GM19324 (cell line): ENCODE measurements around the gene PSEN1.

Experiments used
- ATAC-seq: cut with Tn5 transposase; IDR thresholded peaks from one replicate; pipeline ENCODE4 v1.9.1; 2021; ENCODE audit warnings: mild to moderate bottlenecking, moderate library complexity; ENCODE audit not compliant: unreplicated experiment, low FRiP score

PSEN1 gene

DNA sequence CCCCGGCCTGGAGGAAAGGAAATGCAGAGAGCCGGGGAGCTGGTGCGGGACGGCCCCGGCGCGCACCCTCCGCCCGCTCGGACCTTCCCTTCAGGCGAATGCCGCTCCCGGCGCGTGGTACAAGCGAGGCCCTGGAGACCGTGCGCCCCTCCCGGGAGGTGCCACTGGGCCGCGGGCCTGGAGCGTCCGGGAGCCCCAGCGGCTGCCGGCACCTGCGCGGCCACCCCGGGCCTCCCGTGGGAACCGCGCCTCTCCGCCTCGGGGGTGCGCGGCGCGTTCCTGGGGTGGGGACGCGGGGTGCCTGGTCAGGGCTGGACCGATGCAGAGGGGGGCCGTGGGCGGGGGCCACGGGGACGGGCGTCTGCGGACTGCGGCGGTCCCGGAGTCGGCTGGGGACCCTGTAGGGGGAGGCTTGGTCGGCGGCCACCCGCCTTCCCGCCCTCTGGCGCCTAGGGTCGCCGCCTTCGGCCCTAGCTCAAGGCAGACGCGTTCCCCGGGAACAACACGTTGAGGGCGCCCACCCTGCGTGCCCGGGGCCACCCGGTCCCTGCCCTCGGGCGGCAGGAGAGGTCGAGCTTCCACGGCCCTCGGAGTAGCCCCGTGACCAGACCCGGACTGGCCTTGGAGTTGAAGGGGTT, 101.6 kb downstream of the PSEN1 start:
- no peak for ATAC-seq

DNA sequence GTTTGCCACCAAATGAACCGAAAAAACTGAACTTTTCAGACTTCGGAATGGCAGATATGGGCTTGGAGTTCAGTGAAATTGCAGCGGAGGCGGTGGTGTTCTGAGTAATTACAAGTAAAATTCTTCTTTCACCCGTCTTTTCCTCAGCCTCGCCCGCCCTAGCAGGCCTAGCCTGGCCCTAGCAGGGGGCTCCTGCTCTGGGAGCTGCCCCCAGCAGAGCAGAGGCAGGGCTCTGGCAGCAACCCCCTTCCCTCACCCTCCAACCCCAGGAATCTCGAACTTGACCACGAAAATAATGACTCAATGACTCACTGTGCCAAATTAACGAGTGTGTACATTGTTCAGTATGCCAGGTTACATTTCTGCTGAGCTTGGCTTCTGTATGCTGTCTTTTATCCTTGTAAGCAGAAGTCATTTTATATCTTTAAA, 102.1 kb downstream of the PSEN1 start:
- ATAC-seq, result no peak

DNA sequence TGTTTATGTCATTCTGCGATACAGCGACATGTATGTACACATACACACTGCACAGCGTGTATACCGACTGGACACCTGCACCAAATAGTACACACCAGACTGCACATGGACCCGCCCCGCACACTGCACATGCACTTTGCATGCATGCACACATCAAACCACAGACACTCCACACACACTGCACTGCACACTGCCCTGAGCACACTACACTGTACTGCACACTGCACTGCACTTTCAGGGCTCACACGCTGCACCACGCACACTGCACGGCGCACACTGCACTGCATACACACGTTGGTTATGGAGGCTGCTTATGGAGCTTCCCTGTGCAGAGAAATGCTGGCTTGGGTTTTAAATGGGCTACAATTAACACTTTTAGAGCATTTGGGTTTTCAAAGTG, 102.6 kb downstream of the PSEN1 start:
- no peak for ATAC-seq

DNA sequence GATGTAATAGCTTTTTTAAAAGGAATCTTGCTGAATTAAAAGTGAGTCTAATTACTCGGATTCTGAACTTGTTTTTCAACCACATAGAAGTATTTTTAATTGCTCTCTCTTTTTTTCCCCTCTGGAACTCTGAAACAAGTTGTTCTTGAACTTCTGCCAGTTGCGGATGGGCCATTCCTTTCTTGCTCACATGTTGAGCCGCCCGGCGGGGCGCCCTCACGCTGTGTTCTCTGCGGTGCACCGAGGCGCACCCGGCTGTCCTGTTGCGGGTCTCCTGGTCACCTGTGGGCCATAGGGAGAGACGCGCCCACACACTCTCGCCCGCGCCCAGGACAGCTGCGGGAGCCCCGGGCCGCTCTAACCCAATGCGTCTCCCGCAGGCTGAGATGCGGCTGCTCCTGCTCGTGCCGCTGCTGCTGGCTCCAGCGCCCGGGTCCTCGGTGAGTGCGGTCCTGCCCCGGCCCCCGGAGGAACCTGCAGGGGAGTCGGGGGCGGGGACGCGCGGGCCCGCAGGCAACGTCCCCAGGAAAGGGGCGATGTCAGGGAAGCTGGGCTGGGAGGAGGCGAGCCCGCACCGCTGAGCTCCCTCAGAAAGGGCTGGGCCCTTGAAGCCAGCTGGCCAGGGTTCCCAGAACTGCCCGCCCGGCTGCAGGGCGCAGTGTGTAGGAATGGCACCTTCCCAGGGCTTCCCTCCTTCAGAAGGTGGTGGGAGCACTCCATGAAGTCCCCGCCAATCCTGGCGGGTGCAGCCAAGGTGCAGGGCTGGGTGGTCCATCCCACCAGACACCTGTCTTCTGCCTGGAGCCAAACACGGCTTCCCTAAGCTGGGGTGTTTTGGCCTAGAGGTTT, 103.3 kb downstream of the PSEN1 start:
- ATAC-seq, result no peak

DNA sequence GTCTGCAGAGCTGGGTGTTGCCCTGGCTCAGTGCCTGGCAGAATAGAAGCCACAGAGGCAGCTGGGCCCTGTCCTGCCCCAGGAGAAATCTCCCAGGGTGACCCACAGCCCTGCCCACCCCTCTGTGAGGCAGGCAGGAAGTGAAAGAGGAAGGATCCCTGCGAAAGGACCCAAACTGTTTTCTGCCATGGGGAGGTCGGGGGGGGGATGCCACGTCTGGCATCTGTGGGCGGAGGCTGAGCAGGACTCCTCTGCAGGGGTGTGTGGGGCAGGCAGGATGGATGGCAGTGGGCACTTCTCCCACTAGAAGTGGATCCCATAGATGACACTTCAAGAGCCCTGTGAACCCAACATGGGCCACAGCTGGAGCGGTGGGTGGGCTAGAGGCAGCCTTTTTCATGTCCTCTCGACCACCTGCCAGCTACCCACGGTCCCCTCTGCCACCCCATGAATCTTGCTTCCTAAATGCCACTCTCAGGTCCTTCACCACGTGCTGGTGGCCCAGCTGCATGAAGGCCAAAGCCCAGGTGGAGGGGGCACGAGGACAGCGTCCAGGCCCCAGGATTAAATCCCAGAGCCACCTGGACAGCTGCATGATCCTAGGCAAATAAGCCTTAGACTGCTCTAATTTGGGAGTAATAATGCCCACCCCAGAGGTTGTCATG, 104.6 kb downstream of the PSEN1 start:
- no peak for ATAC-seq

DNA sequence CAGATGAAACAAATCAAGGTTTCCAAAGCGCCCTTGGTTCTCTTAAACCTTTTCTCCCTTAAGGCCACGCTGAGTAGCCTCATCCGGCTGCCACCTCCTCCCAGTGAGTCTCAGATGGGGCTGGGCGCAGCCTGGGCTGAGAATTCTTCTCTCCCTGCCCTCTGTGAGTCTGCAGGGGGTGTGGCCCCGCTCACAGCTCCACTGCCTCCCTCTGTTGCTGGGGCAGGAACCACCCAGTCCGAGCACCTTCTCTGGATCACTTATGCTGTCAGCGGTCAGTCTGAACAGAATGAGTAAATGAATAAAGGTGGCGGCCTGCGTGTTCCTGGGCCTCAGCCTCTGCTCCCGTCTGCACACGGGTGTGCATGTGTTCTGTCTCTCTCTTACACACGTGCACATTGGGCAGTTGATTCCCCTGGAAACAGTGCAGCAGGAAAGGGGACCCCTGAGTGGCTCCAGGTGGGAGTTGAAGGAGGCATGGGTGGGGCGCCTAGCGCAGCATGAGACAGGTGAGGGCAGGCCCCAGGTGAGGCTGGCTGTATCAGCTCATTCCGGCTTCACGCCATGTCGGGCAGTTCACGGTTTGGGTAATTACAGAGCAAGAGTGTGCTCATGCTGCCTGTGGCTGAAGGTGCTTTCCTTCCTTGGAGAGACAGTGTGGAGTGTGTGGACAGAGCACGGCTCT, 105.3 kb downstream of the PSEN1 start:
- ATAC-seq, result no peak

DNA sequence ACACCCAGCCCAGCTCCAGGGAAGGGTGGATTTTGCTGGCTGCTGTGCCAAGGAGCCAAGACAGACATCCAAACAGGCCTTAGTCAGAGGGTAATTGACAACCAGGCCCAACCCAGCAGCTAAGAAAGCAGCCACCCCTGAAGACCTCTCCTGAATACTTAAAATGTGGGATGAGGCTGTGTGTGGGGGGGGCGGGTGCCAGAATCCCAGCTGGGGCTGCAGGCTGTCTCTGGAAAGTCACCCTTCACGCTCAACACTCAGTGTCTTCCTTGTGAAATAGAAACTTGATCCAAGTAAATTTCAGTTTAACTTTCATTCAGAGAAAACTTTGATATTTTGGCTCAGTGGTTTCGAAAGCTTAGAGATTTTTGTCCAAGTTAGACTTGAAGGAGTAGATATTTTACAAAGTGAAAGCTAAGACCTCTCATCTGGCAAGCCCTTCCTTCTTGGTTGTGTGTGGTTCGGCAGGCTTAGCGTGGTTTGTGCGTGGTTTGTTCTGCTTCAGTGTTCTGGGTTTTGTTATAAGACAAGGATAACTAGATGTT, 106.1 kb downstream of the PSEN1 start:
- ATAC-seq, result no peak

DNA sequence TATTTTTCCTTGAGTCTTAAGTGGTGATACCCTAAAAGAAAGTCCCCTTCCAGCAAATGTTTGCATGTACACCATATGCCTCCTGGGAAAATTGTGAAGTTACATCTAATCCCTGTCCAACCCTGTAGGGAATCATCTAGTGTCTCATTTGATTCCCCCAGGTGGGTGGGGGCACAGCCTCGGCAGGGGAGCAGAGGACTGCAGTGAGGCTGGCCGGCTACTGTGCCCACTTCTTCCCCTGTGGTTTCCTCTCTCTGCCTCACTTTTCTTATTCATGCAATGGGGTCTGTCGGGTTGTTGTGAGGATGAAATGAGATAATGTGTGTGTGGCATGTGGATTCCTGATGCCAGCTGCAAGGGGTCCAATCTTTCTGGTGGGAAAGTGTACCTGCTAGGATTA, 107.0 kb downstream of the PSEN1 start:
- no peak for ATAC-seq

DNA sequence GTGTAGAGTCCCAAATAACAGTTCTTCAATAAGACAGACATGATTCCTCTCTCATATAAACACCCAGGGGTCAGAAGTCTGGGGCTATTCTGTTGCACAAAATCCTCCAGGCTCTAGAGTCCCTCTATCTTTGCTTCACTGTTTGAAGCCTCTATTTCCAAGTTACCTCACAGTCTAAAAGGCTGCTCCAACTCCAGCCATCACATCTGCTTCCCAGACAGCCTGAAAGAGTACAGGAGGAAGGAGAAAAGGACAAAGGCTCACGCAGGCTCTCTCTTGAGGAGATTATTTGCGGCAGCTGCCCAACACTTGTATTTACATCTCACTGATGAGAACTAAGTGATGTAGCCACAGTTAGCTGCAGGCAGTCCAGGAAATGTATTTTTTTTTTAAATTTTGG, 107.4 kb downstream of the PSEN1 start:
- ATAC-seq, result no peak

DNA sequence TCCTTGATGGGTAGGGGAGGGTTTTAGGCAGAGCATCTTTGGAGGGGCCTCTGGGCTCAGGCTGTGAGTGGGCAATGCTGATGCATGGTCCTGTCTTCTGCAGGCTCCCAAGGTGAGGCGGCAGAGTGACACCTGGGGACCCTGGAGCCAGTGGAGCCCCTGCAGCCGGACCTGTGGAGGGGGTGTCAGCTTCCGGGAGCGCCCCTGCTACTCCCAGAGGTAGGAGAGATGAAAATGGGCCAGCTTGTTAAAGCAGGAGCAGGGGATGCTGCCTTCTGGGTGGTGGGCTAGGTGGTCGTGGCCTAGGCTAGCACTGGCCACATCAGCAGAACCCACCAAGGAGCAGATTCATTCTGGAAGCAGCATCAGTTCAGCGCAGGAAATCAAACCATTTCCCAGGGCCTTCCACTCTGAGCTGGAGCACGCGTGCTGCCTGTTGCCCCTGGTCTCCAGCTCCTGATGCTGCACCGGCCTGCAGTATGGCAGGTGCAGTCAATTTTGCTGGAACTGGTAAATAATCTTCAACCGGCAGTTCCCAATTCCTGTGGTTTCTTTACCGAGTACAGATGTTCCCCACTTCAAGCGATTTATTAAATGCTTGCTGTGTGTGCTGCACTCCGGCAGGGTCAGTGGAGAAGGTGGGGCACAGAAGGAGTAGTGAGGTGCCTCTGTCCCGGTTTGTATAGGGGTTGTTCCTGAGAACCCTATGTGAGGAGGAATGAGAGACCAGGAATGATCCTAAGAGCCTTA, 108.4 kb downstream of the PSEN1 start:
- no peak for ATAC-seq

DNA sequence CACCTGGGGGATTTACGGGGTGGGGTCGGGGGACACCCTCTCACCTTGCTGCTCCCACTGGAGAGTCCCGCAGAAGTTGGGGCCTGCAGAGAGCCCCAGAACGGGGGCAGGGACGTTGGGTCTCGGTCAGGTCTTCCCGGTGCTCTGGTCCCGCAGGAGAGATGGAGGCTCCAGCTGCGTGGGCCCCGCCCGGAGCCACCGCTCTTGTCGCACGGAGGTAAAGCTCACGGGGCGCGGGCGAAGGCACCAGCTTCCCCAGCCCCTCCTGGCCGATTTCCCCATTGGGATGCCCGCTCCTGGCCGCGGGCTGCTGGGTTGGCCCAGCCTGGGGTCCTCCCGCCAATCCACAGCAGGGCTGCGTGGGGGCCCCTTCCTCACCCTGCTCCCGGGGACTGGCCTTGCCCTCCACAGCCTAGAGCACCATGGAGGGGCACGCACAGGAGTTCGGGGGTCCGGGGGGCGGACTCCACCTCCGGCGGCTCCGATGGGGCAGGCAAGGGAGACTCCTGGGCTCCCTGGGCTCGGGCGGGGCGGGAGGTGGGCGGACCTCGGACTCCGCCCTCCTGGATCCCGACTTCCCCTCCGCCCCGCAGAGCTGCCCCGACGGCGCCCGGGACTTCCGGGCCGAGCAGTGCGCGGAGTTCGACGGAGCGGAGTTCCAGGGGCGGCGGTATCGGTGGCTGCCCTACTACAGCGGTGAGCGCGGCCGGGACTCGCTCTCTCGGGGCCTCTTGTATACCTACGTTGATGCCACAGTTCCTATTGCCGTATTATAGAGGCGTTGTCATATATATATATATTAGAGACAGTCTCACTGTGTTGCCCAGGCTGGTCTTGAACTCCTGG, 109.4 kb downstream of the PSEN1 start:
- peak; percentile 69 for ATAC-seq

DNA sequence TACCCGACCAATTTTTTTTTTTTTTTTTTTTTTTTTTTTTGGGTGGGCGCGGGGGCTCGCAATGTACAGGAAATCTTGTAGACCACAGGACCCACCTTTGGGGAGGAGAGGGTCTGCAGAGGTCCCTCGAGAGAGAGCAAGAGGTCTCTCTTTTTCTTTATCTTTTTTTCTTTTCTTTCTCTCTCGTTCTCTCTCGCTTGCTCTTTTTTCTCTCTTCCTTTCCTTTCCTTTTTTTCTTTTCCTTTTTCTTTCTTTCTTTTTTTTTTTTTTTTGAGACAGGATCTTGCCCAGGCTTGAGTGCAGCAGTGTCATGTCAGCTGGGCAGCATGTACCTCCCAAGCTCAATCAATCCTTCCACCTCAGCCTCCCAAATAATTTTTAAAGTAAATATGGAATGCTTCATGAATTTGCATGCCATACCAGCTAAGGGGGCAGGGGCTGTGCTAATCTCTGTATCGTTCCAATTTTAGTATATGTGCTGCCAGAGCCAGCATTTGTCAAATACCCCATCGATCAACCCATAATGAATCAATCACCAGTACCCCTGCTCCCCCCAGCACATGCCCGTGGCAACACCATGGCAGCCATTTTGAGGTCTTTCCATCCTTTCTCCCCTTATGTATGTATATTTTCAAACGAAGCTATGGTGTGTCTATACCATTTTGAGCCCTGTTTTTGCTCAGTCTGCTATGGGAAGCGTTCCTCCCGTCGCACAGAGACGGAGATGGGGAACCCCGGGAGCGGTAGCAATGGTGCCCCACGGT, 110.3 kb downstream of the PSEN1 start:
- ATAC-seq, result no peak

DNA sequence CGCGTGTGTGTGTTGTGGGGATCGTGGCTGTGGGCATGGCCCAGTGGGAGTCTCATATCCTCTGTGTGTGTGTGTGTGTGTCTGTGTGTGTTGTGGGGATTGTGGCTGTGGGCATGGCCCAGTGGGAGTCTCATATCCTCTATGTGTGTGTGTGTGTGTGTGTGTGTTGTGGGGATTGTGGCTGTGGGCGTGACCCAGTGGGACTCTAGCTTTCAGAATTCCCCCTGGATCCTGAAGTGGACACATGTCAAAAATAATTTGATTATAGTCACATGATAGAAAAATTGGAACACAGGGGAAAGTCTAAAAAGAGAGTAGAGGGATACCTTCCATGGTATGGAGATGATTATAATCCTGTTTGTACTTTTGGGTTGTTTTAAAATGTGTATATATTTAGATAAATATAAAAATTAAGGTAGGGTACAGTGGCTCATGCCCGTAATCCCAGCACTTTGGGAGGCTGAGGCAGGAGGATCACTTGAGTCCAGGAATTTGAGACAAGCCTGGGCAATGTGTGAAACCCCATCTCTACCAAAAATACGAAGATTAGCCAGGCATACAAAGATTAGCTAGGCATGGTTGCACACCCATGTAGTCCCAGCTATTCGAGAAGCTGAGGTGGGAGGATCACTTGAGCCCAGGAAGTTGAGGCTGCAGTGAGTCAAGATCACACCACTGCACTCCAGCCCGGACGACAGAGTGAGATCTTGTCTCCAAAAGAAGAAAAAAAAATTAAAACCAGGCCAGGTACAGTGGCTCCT, 112.0 kb downstream of the PSEN1 start:
- no peak for ATAC-seq

DNA sequence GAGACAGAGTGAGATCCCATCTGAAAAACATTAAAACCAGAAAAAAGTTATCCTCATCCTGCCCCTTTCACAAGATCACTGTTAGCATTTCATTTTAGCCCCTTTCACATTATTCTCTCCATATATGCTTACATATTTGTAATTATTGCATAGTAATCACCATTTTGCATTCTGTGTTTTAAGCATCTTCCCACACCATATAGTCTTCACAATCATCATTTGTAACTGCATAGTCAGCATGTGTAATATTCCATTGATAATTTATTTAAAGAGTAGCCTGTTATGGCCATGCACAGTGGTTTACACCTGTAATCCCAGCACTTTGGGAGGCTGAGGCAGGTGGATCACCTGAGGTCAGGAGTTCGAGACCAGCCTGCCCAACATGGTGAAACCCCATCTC, 112.8 kb downstream of the PSEN1 start:
- no peak for ATAC-seq

DNA sequence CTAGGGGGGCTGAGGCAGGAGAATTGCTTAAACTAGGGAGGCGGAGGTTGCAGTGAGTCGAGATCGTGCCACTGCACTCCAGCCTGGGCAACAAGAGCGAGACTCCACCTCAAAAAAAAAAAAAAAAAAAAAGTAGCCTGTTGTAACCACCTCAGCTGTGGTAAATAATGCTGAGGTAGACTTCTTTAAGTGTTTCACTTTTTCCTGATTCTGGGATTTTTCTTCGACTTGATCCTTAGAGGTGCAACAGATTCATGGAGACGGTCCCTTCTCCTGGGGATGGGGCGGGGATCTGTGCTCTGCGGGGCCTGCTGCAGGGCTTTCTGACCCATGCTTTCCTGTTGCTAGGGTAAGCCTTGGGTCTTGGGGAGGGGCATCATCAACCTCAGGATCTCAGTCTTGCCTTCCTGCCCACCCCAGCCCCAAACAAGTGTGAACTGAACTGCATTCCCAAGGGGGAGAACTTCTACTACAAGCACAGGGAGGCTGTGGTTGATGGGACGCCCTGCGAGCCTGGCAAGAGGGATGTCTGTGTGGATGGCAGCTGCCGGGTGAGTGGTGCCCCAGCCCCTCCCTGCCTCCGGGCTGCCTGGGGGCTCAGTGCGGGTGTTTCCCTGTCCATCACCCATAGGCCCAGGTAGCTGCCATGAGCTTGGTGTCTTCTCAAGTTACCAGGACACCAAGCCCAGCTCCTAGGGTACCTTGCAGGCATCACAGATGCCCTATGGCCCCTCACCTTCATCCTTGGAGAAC, 113.4 kb downstream of the PSEN1 start:
- ATAC-seq, result no peak

DNA sequence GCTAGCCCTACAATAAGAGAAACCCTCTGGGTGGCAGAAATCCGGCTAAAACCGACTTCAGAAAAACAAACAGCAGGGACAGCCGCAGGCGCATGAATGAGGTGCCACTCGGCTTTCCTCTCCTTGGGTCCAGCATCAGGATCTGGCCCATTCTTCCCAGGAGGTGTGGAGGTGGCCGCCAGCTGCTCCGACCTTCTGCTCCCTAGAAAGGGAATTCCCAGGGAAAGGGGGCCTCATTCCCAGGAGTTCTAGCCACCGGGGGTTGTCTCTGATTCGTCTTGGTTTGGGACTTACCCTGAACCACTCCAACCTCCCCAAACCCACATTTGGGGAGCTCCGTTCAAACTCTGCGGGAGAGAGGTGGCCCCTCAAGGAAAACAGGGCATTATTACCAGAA, 114.0 kb downstream of the PSEN1 start:
- ATAC-seq, result no peak
